ENCODE data around the gene SORCS3. TPM values are rescaled to one million over a fixed set of nuclear protein-coding genes. Genes with fewer than 3 reads are reported as not detected.

The SORCS3 gene
- total and polyA plus RNA-seq, 9 of the 15 experiments (the other 6 are each of a cell fraction or from before 2014, with no cell fraction given) = not detected

GRCh38 chr10:105258036-105258673 is 617.1 kb downstream of the SORCS3 start:
- POLR2A ChIA-PET = no interaction called here
- WGBS (ENCODE audit: insufficient coverage, low coverage, missing lambda C conversion rate) = 3% methylated on average over 3 of the region's 3 CpGs
- FAIRE-seq (no peak), DNase-seq (ENCODE audit: extremely low read depth in 1 of 4, low spot score in 3 of 4) (no peak), ATAC-seq (no peak)
- no peak overlapping the region for H2AFZ ChIP-seq (ENCODE audit: low read depth, low read length)
- no peaks in the 10 kb centered on the region for H3K27me3 ChIP-seq (ENCODE audit: control insufficient read depth in 2 of 2, insufficient read depth in 2 of 2, low read length in 2 of 2)
- H3K27ac ChIP-seq (ENCODE audit: extremely low read depth, low read depth, low read length) = no peak overlapping the region
- H3K79me2 ChIP-seq (ENCODE audit: control insufficient read depth, insufficient read depth, low read length) = no peaks in the 10 kb centered on the region
- H3K9me1 ChIP-seq (ENCODE audit: control insufficient read depth, insufficient read depth, low read length) = no peaks in the 10 kb centered on the region
- in situ Hi-C loops (cut with MboI) (no loop called here), intact Hi-C loops (cut with micrococcal nuclease) (no loop called here)
- no peak overlapping the region for H3K4me2 ChIP-seq (ENCODE audit: insufficient read depth, low read length)
- TF ChIP-seq NEUROD1 (IDR thresholded peaks at IDR 0.05; ENCODE audit: borderline replicate concordance, low read depth, low read length, partially characterized antibody) = no peak
- TF ChIP-seq, protein P1, sequence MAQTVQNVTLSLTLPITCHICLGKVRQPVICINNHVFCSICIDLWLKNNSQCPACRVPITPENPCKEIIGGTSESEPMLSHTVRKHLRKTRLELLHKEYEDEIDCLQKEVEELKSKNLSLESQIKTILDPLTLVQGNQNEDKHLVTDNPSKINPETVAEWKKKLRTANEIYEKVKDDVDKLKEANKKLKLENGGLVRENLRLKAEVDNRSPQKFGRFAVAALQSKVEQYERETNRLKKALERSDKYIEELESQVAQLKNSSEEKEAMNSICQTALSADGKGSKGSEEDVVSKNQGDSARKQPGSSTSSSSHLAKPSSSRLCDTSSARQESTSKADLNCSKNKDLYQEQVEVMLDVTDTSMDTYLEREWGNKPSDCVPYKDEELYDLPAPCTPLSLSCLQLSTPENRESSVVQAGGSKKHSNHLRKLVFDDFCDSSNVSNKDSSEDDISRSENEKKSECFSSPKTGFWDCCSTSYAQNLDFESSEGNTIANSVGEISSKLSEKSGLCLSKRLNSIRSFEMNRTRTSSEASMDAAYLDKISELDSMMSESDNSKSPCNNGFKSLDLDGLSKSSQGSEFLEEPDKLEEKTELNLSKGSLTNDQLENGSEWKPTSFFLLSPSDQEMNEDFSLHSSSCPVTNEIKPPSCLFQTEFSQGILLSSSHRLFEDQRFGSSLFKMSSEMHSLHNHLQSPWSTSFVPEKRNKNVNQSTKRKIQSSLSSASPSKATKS (CRISPR knock-in tag; IDR thresholded peaks at IDR 0.05) = no peak
- no peaks in the 10 kb centered on the region for H3K4me1 ChIP-seq (replicated peaks in 1 of 2; ENCODE audit: control insufficient read depth in 2 of 2, insufficient read depth in 2 of 2, low read length in 2 of 2)
- no peak overlapping the region for H3K9ac ChIP-seq (ENCODE audit: insufficient read depth in 1 of 2, low read depth in 2 of 2, low read length in 2 of 2)
- H3K36me3 ChIP-seq (ENCODE audit: control insufficient read depth, insufficient read depth, low read length) = no peaks in the 10 kb centered on the region
- H3K9me3 ChIP-seq (replicated peaks; ENCODE audit: control insufficient read depth, insufficient read depth, low read depth, low read length) = no peaks in the 10 kb centered on the region
- H4K20me1 ChIP-seq (replicated peaks; ENCODE audit: control insufficient read depth, insufficient read depth, low read length) = no peaks in the 10 kb centered on the region
- no peak overlapping the region for H3K4me3 ChIP-seq
- BruUV-seq (replicated peaks) = no TSS peak
- CTCF ChIA-PET (ENCODE audit: low intra/inter-chr PET ratio) = no interaction called here

GRCh38 chr10:105258674-105259065 is 617.6 kb downstream of the SORCS3 start:
- WGBS (ENCODE audit: insufficient coverage, low coverage, missing lambda C conversion rate) = 0% methylated on average over 1 of the region's 1 CpG
- H4K20me1 ChIP-seq (replicated peaks; ENCODE audit: control insufficient read depth, insufficient read depth, low read length) = no peaks in the 10 kb centered on the region
- intact Hi-C loops (cut with micrococcal nuclease) = no loop called here
- CTCF ChIA-PET (ENCODE audit: low intra/inter-chr PET ratio) = no interaction called here
- H3K9me1 ChIP-seq (ENCODE audit: control insufficient read depth, insufficient read depth, low read length) = no peaks in the 10 kb centered on the region
- DNase-seq (ENCODE audit: extremely low read depth in 1 of 4, low spot score in 3 of 4) = no peak
- no peak overlapping the region for H3K4me2 ChIP-seq (ENCODE audit: insufficient read depth, low read length)
- H3K9me3 ChIP-seq (replicated peaks; ENCODE audit: control insufficient read depth, insufficient read depth, low read depth, low read length) = no peaks in the 10 kb centered on the region
- BruUV-seq (replicated peaks) = no TSS peak
- FAIRE-seq = no peak
- no peak overlapping the region for H3K27ac ChIP-seq (ENCODE audit: extremely low read depth, low read depth, low read length)
- H3K4me3 ChIP-seq = no peak overlapping the region
- ATAC-seq = no peak
- H3K36me3 ChIP-seq (ENCODE audit: control insufficient read depth, insufficient read depth, low read length) = no peaks in the 10 kb centered on the region
- POLR2A ChIA-PET = no interaction called here
- in situ Hi-C loops (cut with MboI) = no loop called here
- H3K4me1 ChIP-seq (replicated peaks in 1 of 2; ENCODE audit: control insufficient read depth in 2 of 2, insufficient read depth in 2 of 2, low read length in 2 of 2) = no peaks in the 10 kb centered on the region
- no peak overlapping the region for H3K9ac ChIP-seq (ENCODE audit: insufficient read depth in 1 of 2, low read depth in 2 of 2, low read length in 2 of 2)
- TF ChIP-seq ZC3H11A (IDR thresholded peaks at IDR 0.05; ENCODE audit: low read depth, low read length) = no peak
- no peak overlapping the region for H2AFZ ChIP-seq (ENCODE audit: low read depth, low read length)
- no peaks in the 10 kb centered on the region for H3K27me3 ChIP-seq (ENCODE audit: control insufficient read depth in 2 of 2, insufficient read depth in 2 of 2, low read length in 2 of 2)
- no peaks in the 10 kb centered on the region for H3K79me2 ChIP-seq (ENCODE audit: control insufficient read depth, insufficient read depth, low read length)

Measured in K562 (cell line).